DND-41 (cell line): Measurements from ENCODE around the gene ARL6IP6.

Experiments
- ATAC-seq: fragments of 200-7000 bp; cut with Tn5 transposase; 3 replicates; pipeline ENCODE4 v1.9.1; 2021; ENCODE audit warnings: low read depth; ENCODE audit not compliant: insufficient read depth
- DNase-seq: peaks from one replicate; pipeline ENCODE4 v3.0.0-alpha.2; 2020
- H2AFZ ChIP-seq: 2 replicates; pipeline ENCODE4 v1.6.0; 2012; ENCODE audit warnings: low read depth, low read length
- H3K27ac ChIP-seq: 2 replicates; pipeline ENCODE4 v1.5.1; 2012; ENCODE audit warnings: low read length, inconsistent platforms
- H3K27me3 ChIP-seq: fragments of 200-600 bp; sonication (generic); 2 replicates; pipeline ENCODE4 v1.6.0; 2012; ENCODE audit warnings: low read length, mild to moderate bottlenecking, inconsistent platforms; ENCODE audit not compliant: insufficient read depth, poor library complexity
- H3K36me3 ChIP-seq: 2 replicates; pipeline ENCODE4 v1.5.1; 2012; ENCODE audit warnings: low read length, inconsistent platforms; ENCODE audit not compliant: insufficient read depth
- H3K4me1 ChIP-seq: 2 replicates; pipeline ENCODE4 v1.5.1; 2012; ENCODE audit warnings: mild to moderate bottlenecking, low read length; ENCODE audit not compliant: insufficient read depth
- H3K4me2 ChIP-seq: 2 replicates; pipeline ENCODE4 v1.6.0; 2012; ENCODE audit warnings: mild to moderate bottlenecking, moderate library complexity, low read length, inconsistent platforms; ENCODE audit not compliant: insufficient read depth
- H3K4me3 ChIP-seq, 2 experiments: fragments of 200-600 bp in 1 of 2; shearing (Covaris generic) in 1 of 2; 2 replicates each; pipeline ENCODE4 v1.5.1; 2012 to 2016; ENCODE audit warnings: inconsistent platforms in 2 of 2, low read length in 2 of 2, mild to moderate bottlenecking in 2 of 2, low read depth in 1 of 2, moderate library complexity in 1 of 2
- H3K79me2 ChIP-seq: 2 replicates; pipeline ENCODE4 v1.6.0; 2012; ENCODE audit warnings: low read length, inconsistent platforms; ENCODE audit not compliant: insufficient read depth
- H3K9ac ChIP-seq: 2 replicates; pipeline ENCODE4 v1.6.0; 2012; ENCODE audit warnings: low read depth, mild to moderate bottlenecking, inconsistent platforms, low read length, moderate library complexity
- H3K9me3 ChIP-seq: 2 replicates; pipeline ENCODE4 v1.5.1; 2012; ENCODE audit warnings: low read length, moderate library complexity, mild to moderate bottlenecking, inconsistent platforms; ENCODE audit not compliant: insufficient read depth, severe bottlenecking
- H4K20me1 ChIP-seq: 2 replicates; pipeline ENCODE4 v1.6.0; 2012; ENCODE audit warnings: low read length; ENCODE audit not compliant: insufficient read depth
- EZH2 ChIP-seq: IDR thresholded peaks from 3 replicates; pipeline ENCODE4 v1.6.1; 2012; ENCODE audit warnings: borderline replicate concordance, low read depth, mild to moderate bottlenecking, moderate library complexity, low read length, inconsistent platforms; ENCODE audit not compliant: severe bottlenecking
- TF ChIP-seq, protein P1 (sequence below): IDR thresholded peaks from 2 replicates; pipeline ENCODE4 v1.5.1; 2012; ENCODE audit warnings: borderline replicate concordance, low read length, moderate library complexity, mild to moderate bottlenecking; ENCODE audit not compliant: poor library complexity, severe bottlenecking; ENCODE audit errors: extremely low read depth

Gene ARL6IP6

DNA sequence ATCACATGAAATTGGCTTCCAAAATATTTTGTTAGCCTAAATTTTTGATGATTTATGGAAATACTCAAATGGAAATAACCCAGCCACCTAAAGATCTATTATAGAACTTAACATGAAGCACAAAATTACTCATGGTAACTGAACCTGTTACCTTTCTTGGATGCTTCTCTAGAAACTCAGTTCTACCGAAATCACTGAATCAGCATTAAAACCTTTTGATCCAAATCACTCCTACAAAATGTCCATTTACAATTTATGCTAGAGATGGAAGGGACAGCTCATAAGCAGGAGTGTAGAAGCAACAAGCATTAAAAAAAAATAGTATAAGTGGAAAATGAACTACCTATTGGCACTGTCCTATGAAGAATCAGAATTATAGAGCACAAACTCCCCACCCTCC is 3.3 kb upstream of the ARL6IP6 start:
- Histone ChIP-seq H4K20me1 (peaks cover 59% of the 10 kb centered on the region), H3K79me2 (peaks cover 89% of the 10 kb centered on the region), H3K9me3 (no peaks in the 10 kb centered on the region), H3K4me1 (peaks cover 46% of the 10 kb centered on the region), H3K4me2 (peak overlapping the region; percentile 84), H3K27ac (no peak overlapping the region), H3K36me3 (peaks cover 61% of the 10 kb centered on the region), H2AFZ (no peak overlapping the region), H3K27me3 (no peaks in the 10 kb centered on the region), H3K9ac (no peak overlapping the region), H3K4me3 (peak overlapping the region in 1 of 2 experiments; percentile 86; a peak in 1 of 4 replicates)
- no peak for ATAC-seq
- no peak for DNase-seq
- TF ChIP-seq, protein P1, sequence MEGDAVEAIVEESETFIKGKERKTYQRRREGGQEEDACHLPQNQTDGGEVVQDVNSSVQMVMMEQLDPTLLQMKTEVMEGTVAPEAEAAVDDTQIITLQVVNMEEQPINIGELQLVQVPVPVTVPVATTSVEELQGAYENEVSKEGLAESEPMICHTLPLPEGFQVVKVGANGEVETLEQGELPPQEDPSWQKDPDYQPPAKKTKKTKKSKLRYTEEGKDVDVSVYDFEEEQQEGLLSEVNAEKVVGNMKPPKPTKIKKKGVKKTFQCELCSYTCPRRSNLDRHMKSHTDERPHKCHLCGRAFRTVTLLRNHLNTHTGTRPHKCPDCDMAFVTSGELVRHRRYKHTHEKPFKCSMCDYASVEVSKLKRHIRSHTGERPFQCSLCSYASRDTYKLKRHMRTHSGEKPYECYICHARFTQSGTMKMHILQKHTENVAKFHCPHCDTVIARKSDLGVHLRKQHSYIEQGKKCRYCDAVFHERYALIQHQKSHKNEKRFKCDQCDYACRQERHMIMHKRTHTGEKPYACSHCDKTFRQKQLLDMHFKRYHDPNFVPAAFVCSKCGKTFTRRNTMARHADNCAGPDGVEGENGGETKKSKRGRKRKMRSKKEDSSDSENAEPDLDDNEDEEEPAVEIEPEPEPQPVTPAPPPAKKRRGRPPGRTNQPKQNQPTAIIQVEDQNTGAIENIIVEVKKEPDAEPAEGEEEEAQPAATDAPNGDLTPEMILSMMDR = no peak
- TF ChIP-seq EZH2 = no peak

DNA sequence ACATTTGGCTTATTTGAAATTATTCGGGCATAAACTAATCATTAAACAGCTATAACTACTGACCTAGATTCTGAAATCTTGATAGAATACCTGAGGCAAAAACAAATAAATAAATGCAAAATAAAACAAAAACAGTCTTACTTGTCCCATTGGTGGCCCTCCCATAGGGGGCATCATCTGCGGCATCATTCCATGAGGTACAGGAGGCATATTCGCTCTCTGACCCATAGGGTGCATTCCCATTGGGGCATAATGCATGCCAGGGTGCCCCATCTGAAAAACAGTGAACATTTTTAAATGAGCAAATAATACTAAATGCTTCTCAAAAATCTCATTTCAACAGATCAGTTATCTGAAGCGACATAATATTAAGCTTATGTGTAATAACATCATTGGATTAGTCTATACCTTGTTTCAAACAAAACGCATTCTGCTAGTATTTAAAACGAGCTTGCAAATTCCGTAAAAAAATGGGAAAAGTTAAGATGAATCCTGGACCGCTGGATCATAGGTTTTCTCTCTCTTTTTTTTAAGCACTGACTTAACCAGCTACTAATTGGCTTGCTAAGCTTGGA is 2.5 kb upstream of the ARL6IP6 start:
- Histone ChIP-seq H2AFZ (no peak overlapping the region), H3K4me3 (peak overlapping the region; percentile 86 to 92), H3K4me1 (peaks cover 54% of the 10 kb centered on the region), H4K20me1 (peaks cover 61% of the 10 kb centered on the region), H3K36me3 (peaks cover 61% of the 10 kb centered on the region), H3K79me2 (peaks cover 89% of the 10 kb centered on the region), H3K4me2 (peak overlapping the region; percentile 84), H3K9ac (peak overlapping the region; percentile 91), H3K9me3 (no peaks in the 10 kb centered on the region), H3K27me3 (no peaks in the 10 kb centered on the region), H3K27ac (no peak overlapping the region; the same call in 1 of the 2 replicates)
- TF ChIP-seq EZH2 = no peak
- TF ChIP-seq, protein P1 = peak; percentile 49
- no peak for ATAC-seq
- peak; percentile 26 for DNase-seq

DNA sequence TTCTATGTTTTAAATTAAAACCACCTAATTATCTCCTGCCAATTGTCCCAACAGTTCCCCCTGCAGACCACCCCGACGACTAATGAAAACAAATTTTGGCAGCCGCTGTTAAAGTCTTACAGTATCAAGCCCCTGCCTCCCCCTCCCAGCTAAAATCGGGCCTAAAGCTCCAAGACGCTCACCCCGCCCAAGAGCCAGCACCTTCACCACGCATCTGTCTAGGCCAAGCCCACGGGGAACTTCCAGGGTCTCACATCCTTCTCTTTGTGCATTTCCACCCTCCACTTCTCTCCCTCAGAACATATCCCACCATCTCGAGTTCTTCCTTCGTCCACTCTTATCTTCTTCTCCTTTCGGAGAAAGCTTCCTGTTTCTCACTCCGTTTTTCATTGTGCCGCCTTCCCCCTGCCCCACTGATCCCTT is 1.6 kb upstream of the ARL6IP6 start:
- H2AFZ ChIP-seq = peak overlapping the region; percentile 96
- H4K20me1 ChIP-seq = peaks cover 62% of the 10 kb centered on the region
- peak overlapping the region; percentile 91 for H3K9ac ChIP-seq
- TF ChIP-seq, protein P1 = no peak
- no peak for TF ChIP-seq EZH2
- peak overlapping the region; percentile 84 for H3K4me2 ChIP-seq
- DNase-seq = no peak
- H3K4me1 ChIP-seq = peaks cover 62% of the 10 kb centered on the region
- H3K36me3 ChIP-seq = peaks cover 62% of the 10 kb centered on the region
- no peaks in the 10 kb centered on the region for H3K27me3 ChIP-seq
- no peaks in the 10 kb centered on the region for H3K9me3 ChIP-seq
- H3K27ac ChIP-seq = peak overlapping the region; percentile 92
- ATAC-seq = peak; percentile 4
- peak overlapping the region; percentile 86 to 92 for H3K4me3 ChIP-seq
- H3K79me2 ChIP-seq = peaks cover 89% of the 10 kb centered on the region
